HG02884 (cell line): ENCODE measurements around the gene SLC4A2.

Experiments
- ATAC-seq: cut with Tn5 transposase; IDR thresholded peaks from one replicate; pipeline ENCODE4 v1.9.1; 2021; ENCODE audit warnings: mild to moderate bottlenecking, moderate library complexity; ENCODE audit not compliant: unreplicated experiment

Gene SLC4A2

DNA sequence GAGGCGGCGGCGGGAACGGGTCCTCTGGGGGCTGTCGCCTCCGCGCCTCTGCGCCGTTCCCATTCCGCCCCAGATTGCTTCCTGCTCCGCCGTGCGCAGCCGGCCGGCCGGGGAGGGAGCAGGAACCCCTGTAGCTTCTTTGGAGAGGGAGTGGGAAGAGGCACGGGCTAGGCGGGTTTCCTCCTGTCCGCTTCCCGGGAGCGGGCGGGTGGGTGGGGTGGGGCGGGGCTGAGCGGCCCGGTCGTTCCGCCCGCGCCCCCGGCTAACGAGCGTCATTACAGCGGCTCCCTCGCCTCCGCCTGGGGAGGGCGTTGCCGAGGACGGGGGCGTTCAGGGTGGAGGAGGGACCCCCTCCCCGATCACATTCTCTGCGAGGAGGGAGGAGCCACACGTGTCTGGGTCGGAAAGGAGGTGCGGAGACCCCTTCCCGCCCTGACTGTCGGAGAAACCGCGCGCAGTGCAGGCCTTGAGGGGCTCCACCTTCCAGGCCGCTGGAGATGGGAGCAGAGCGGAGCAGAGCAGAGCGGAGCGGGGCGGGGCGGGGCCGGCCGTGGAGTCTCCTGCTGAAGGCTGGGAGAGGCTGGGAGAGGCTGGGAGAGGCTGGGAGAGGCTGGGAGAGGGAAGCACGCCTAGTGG lies 66.6 kb downstream of the SLC4A2 start:
- no peak for ATAC-seq
